Type B pancreatic cell (in vitro differentiated cells): Measurements from ENCODE around the gene ADORA2B. TPM values are rescaled to one million over a fixed set of nuclear protein-coding genes. Genes with fewer than 3 reads are reported as not detected.

Experiments used
- DNase-seq: peaks from one replicate; pipeline ENCODE4 v3.0.0; 2021; ENCODE audit warnings: mixed read lengths; ENCODE audit not compliant: unreplicated experiment; ENCODE audit errors: extremely low spot score
- H3K27ac Mint-ChIP-seq: 2 replicates; pipeline ENCODE4 v1.8.0; 2021; ENCODE audit warnings: mild to moderate bottlenecking, mixed read lengths
- H3K27me3 Mint-ChIP-seq: 2 replicates; pipeline ENCODE4 v1.8.0; 2021; ENCODE audit warnings: mixed read lengths
- H3K36me3 Mint-ChIP-seq: 2 replicates; pipeline ENCODE4 v1.8.0; 2021; ENCODE audit warnings: mixed read lengths
- H3K4me1 Mint-ChIP-seq: one replicate; pipeline ENCODE4 v1.8.0; 2021; ENCODE audit warnings: mixed read lengths; ENCODE audit not compliant: unreplicated experiment
- H3K4me3 Mint-ChIP-seq: 2 replicates; pipeline ENCODE4 v1.8.0; 2021; ENCODE audit warnings: mild to moderate bottlenecking, mixed read lengths
- H3K9me3 Mint-ChIP-seq: 2 replicates; pipeline ENCODE4 v1.8.0; 2021; ENCODE audit warnings: mixed read lengths
- CTCF ChIP-seq: fragments of 200-600 bp; sonication (generic); conservative IDR thresholded peaks from 2 replicates; pipeline ENCODE4 v1.5.0; 2021; ENCODE audit warnings: antibody characterized with exemption, mild to moderate bottlenecking
- total RNA-seq: library from RNA; stranded (reverse); gene quantifications from 2 replicates; pipeline ENCODE4 v1.2.1, GENCODE V29; 2021; ENCODE audit warnings: low replicate concordance

ADORA2B gene
- total RNA-seq, 1 donor from 2014 or later, result 4.0 TPM

- Mint-ChIP-seq H3K27ac (no peak overlapping the region), H3K36me3 (no peaks in the 10 kb centered on the region), H3K4me3 (no peak overlapping the region), H3K27me3 (no peaks in the 10 kb centered on the region), H3K4me1 (peaks cover 17% of the 10 kb centered on the region), H3K9me3 (no peaks in the 10 kb centered on the region)
- DNase-seq, result no peak
- no peak for TF ChIP-seq CTCF
Measured at GRCh38 chr17:15957206-15957605, 12.3 kb downstream of the ADORA2B start.

- no peaks in the 10 kb centered on the region for H3K27me3 Mint-ChIP-seq
- H3K36me3 Mint-ChIP-seq, result no peaks in the 10 kb centered on the region
- no peak overlapping the region for H3K4me3 Mint-ChIP-seq
- H3K9me3 Mint-ChIP-seq, result no peaks in the 10 kb centered on the region
- peaks cover 15% of the 10 kb centered on the region for H3K4me1 Mint-ChIP-seq
- no peak for DNase-seq
- TF ChIP-seq CTCF, result no peak
- H3K27ac Mint-ChIP-seq, result no peak overlapping the region
Measured at GRCh38 chr17:15957608-15958307, 12.8 kb downstream of the ADORA2B start.

GRCh38 chr17:15958484-15958854, 13.5 kb downstream of the ADORA2B start:
- Mint-ChIP-seq H3K27ac (no peak overlapping the region), H3K36me3 (no peaks in the 10 kb centered on the region), H3K4me3 (no peak overlapping the region), H3K27me3 (no peaks in the 10 kb centered on the region), H3K4me1 (peaks cover 13% of the 10 kb centered on the region), H3K9me3 (no peaks in the 10 kb centered on the region)
- no peak for DNase-seq
- no peak for TF ChIP-seq CTCF

- Mint-ChIP-seq H3K27me3 (no peaks in the 10 kb centered on the region), H3K27ac (no peak overlapping the region), H3K4me3 (no peak overlapping the region), H3K9me3 (no peaks in the 10 kb centered on the region), H3K36me3 (no peaks in the 10 kb centered on the region), H3K4me1 (peaks cover 24% of the 10 kb centered on the region)
- TF ChIP-seq CTCF, result no peak
- no peak for DNase-seq
Measured at GRCh38 chr17:15963670-15964110, 18.8 kb downstream of the ADORA2B start.

GRCh38 chr17:15965528-15965927, 20.6 kb downstream of the ADORA2B start:
- TF ChIP-seq CTCF, result no peak
- Mint-ChIP-seq H3K4me1 (peaks cover 18% of the 10 kb centered on the region), H3K27ac (no peak overlapping the region), H3K27me3 (no peaks in the 10 kb centered on the region), H3K9me3 (no peaks in the 10 kb centered on the region), H3K36me3 (no peaks in the 10 kb centered on the region), H3K4me3 (no peak overlapping the region)
- DNase-seq, result no peak
